Chondrocyte (in vitro differentiated cells): ENCODE measurements around the gene NEK1. TPM values are rescaled to one million over a fixed set of nuclear protein-coding genes. Genes with fewer than 3 reads are reported as not detected.
"Not testable (repeated sequence)": the region's sequence is repeated elsewhere in the genome, so short reads cannot be mapped to it uniquely, and the experiment has no call there.

ENCODE experiments used
- DNase-seq: peaks from one replicate; pipeline ENCODE4 v3.0.0; 2021; ENCODE audit warnings: mixed read lengths, low spot score
- H3K27ac Mint-ChIP-seq: one replicate; pipeline ENCODE4 v1.8.0; 2021; ENCODE audit warnings: mild to moderate bottlenecking, moderate library complexity, mixed read lengths; ENCODE audit not compliant: unreplicated experiment
- H3K27me3 Mint-ChIP-seq: 2 replicates; pipeline ENCODE4 v1.8.0; 2021; ENCODE audit warnings: low read depth, mixed read lengths
- H3K36me3 Mint-ChIP-seq: 2 replicates; pipeline ENCODE4 v1.8.0; 2021; ENCODE audit warnings: low read depth, mixed read lengths
- H3K4me1 Mint-ChIP-seq: 2 replicates; pipeline ENCODE4 v1.8.0; 2021; ENCODE audit warnings: low read depth, mild to moderate bottlenecking, mixed read lengths
- H3K4me3 Mint-ChIP-seq: one replicate; pipeline ENCODE4 v1.8.0; 2021; ENCODE audit warnings: mild to moderate bottlenecking, moderate library complexity, mixed read lengths; ENCODE audit not compliant: unreplicated experiment
- H3K9me3 Mint-ChIP-seq: 2 replicates; pipeline ENCODE4 v1.8.0; 2021; ENCODE audit warnings: low read depth, mixed read lengths
- total RNA-seq: library from RNA; stranded (reverse); gene quantifications from 3 replicates; pipeline ENCODE4 v1.2.1, GENCODE V29; 2021
- TF ChIP-seq, protein P1 (sequence below): fragments of 200-600 bp; sonication (generic); IDR thresholded peaks from 2 replicates; pipeline ENCODE4 v1.5.0; 2021; ENCODE audit warnings: antibody characterized with exemption, mild to moderate bottlenecking, moderate library complexity

The NEK1 gene
- total RNA-seq, 1 donor from 2014 or later, result 13.7 TPM

GRCh38 chr4:169626331-169627282 lies 14.2 kb upstream of the NEK1 start:
- Mint-ChIP-seq H3K27ac (no peak overlapping the region), H3K4me1 (peaks cover 20% of the 10 kb centered on the region), H3K4me3 (no peak overlapping the region), H3K9me3 (no peaks in the 10 kb centered on the region), H3K27me3 (no peaks in the 10 kb centered on the region), H3K36me3 (peaks cover 2% of the 10 kb centered on the region)
- TF ChIP-seq, protein P1, sequence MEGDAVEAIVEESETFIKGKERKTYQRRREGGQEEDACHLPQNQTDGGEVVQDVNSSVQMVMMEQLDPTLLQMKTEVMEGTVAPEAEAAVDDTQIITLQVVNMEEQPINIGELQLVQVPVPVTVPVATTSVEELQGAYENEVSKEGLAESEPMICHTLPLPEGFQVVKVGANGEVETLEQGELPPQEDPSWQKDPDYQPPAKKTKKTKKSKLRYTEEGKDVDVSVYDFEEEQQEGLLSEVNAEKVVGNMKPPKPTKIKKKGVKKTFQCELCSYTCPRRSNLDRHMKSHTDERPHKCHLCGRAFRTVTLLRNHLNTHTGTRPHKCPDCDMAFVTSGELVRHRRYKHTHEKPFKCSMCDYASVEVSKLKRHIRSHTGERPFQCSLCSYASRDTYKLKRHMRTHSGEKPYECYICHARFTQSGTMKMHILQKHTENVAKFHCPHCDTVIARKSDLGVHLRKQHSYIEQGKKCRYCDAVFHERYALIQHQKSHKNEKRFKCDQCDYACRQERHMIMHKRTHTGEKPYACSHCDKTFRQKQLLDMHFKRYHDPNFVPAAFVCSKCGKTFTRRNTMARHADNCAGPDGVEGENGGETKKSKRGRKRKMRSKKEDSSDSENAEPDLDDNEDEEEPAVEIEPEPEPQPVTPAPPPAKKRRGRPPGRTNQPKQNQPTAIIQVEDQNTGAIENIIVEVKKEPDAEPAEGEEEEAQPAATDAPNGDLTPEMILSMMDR, result no peak
- no peak for DNase-seq

DNA sequence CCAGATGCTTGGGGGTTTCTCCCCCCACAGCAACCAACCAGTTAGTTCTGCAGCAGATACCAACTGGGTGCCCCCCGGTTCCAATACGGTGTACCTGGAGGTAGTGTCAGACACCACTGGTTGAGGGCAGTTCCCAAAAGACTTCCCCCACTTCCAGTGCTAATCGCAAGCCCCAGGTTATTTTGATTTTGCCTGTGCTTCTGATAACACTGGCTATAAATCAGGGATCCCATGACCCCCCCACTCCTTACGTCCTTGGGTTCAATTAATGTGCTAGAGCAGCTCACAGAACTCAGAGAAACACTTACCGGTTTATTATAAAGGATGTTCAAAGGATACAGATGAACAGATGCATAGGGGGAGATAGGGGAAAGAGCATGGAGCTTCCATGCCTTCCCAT lies 13.5 kb upstream of the NEK1 start:
- Mint-ChIP-seq H3K4me3 (no peak overlapping the region), H3K27ac (no peak overlapping the region), H3K9me3 (no peaks in the 10 kb centered on the region), H3K36me3 (no peaks in the 10 kb centered on the region), H3K4me1 (peaks cover 26% of the 10 kb centered on the region), H3K27me3 (no peaks in the 10 kb centered on the region)
- no peak for DNase-seq
- TF ChIP-seq, protein P1, result no peak

- not testable (repeated sequence) for DNase-seq, H3K27ac Mint-ChIP-seq, H3K9me3 Mint-ChIP-seq, H3K27me3 Mint-ChIP-seq, H3K4me3 Mint-ChIP-seq, H3K36me3 Mint-ChIP-seq
- H3K4me1 Mint-ChIP-seq, result peaks cover 32% of the 10 kb centered on the region
These were observed 11.6 kb upstream of the NEK1 start for GRCh38 chr4:169624012-169624411.

DNA sequence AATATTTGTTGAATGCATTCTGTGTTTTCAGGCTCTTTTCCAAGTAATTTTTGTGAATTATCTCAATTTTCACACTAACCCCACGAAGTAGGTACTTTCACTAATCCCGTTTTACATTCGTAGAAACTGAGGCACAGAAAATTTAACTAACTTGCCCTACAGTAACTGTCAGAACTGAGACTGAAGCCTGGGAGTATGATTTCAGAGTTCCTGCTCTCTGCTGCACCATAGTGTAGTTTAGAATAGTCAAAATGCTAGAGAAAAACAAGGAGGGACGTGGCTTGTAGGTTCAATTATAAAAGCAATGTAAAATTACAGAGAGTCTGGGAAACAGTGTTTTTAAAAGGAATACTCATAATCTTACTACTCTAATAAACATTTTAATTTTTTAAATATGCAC lies 10.2 kb upstream of the NEK1 start:
- H3K27me3 Mint-ChIP-seq, result no peaks in the 10 kb centered on the region
- no peak overlapping the region for H3K4me3 Mint-ChIP-seq
- H3K9me3 Mint-ChIP-seq, result no peaks in the 10 kb centered on the region
- peak overlapping the region; percentile 53 for H3K27ac Mint-ChIP-seq
- DNase-seq, result no peak
- TF ChIP-seq, protein P1, result no peak
- no peaks in the 10 kb centered on the region for H3K36me3 Mint-ChIP-seq
- H3K4me1 Mint-ChIP-seq, result peaks cover 36% of the 10 kb centered on the region

DNA sequence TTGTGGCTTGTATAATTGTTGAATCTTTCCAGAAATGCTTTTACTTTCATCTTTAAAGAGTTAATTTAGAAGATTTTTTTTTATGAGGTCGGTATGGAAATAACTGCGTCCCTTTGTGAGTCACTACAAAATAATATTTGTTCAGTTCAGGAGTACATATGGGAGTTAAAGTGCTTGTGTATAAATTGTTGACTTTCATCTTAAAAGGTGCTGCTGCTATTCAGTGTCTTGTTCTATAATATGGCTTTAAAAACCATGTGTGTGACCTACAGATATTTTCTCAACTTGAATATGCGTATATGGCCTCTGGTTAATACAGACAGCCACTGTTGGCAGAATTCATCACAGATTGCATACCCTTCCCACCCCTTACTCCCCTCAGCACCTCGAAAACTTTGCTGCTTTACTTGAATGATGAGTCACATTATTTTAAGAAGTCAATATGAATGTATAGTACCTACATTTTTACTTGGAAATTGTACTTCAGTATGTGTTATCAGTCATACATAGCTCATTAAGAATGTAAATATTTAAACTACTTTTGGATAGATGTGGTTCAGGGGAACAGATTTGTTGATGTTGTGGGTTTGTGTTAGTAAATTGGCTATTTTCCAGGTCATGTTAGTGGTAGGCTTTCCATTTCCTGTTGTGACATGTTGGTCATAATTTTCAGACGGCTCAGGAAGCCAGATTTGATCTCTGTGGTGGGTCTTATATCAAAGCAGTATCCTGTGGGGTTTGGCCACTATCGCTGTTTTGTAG lies 9.5 kb upstream of the NEK1 start:
- peak overlapping the region; percentile 53 for H3K27ac Mint-ChIP-seq
- no peak for DNase-seq
- no peaks in the 10 kb centered on the region for H3K9me3 Mint-ChIP-seq

More for the DNA sequence above, 9.5 kb upstream of the NEK1 start:
- Mint-ChIP-seq H3K4me1 (peaks cover 36% of the 10 kb centered on the region), H3K4me3 (peak overlapping the region; percentile 66), H3K27me3 (no peaks in the 10 kb centered on the region), H3K36me3 (no peaks in the 10 kb centered on the region)
- TF ChIP-seq, protein P1, result no peak
